Left kidney (tissue), 2 donors: ENCODE measurements around the gene FGGY. TPM values are rescaled to one million over a fixed set of nuclear protein-coding genes. Genes with fewer than 3 reads are reported as not detected.
A peak's percentile ranks its signal among the peaks of the same experiment; 100 is the strongest.
"Not testable (repeated sequence)": the region's sequence is repeated elsewhere in the genome, so short reads cannot be mapped to it uniquely, and the experiment has no call there.

Experiments
- DNase-seq: peaks from one replicate; pipeline ENCODE4 v3.0.0-alpha.2; 2013
- polyA plus RNA-seq: library from polyadenylated mRNA; unstranded; fragments of 120-200 nt; gene quantifications from one replicate; pipeline ENCODE4 v1.2.1, GENCODE V29; 2013; ENCODE audit not compliant: insufficient read length

FGGY gene
- polyA plus RNA-seq, 1 donor = 26.6 TPM

DNA sequence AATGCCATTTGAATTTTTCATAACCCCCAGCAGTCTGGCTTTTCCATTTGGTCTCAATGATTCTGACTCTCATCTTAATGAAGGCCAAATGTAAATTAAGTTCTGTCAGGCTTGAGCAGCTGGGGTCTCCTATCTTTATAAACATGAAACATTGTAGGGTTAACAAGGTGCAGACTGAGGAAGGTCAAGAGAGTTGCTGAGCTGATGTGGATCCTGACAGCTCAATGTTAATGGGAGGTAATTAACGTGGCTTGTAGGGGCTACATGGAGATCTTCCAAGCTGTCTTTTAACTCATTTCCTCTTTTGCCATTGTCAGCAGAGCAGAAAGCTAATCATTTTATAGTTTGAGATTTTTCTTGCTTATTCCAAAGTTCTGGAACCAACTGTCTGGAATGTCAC lies 55.2 kb downstream of the FGGY start:
- no peak for DNase-seq

- no peak for DNase-seq
These were observed 56.6 kb downstream of the FGGY start for GRCh38 chr1:59353453-59353852.

- not testable (repeated sequence) for DNase-seq
These were observed 57.3 kb downstream of the FGGY start for GRCh38 chr1:59354239-59354638.

DNA sequence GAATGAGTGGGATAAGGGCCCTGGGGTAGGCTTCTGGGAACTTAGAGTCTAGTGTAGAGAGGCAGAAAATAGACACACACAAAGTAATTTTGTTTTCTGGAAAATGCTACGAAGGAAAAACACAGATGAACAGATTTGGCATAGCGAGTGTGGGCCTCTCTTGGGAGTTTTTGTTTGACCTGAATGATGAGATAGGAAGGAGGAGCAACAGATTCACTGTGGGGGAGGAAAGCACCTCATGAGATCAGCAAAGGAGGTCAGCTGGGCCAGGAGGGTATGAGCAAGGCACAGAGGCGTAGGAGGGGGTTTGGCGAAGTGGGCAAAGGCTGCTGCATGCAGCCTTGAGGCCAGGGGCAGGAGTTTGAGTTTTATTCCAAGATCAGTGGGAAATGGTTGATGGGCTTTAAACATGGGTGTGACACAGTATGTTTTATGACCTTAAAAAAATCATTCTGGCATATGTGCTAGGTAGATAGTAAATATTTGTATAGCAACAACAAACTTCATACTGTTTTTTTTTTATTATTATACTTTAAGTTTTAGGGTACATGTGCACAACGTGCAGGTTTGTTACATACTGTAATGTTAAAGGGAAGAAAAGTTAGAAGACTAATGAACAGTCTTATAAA lies 57.9 kb downstream of the FGGY start:
- DNase-seq = no peak

DNA sequence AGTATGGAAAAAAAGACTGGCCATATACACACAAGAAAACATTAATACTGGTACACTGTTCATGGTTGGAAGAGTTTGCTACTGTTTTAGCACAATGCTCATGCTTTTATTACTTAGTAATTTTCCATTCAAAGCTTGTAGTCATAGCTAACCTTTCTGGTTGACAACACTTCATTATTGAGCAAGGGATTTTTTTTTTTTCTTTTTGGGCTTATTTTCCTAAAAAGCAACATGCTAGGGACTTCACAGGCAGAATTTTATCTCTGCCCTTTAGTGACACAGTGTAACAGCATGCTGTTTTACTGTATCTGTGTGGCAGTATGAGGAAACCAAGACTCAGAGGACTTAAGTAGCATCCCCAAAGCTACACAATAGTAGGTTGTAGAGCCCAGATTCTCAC lies 58.5 kb downstream of the FGGY start:
- DNase-seq = no peak

GRCh38 chr1:59356627-59357026 lies 59.7 kb downstream of the FGGY start:
- DNase-seq = no peak

- DNase-seq = peak; percentile 51
These were observed 60.9 kb downstream of the FGGY start for GRCh38 chr1:59357645-59358320.

- DNase-seq = no peak
These were observed 62.4 kb downstream of the FGGY start for GRCh38 chr1:59359325-59359724.

- DNase-seq = no peak
These were observed 63.3 kb downstream of the FGGY start for GRCh38 chr1:59360170-59360569.

DNA sequence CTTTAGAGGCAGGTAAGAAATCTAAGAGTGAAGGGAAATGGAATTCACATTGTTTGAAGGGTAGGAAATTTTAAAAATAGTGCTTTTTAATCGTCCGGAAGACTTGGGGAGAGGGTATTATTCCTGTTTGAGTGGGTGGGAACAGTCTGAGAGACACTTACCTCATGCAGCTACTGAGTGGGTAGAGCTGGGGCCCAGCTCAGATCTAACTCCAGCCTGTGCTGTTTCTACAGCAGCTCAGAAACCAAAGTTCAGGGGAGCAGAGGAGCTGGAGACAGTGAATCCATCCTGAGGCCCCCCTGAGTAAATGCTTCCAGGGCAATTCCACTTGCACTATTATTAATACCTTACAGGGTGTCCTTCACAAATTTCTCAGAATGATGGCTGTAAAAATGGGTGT lies 63.8 kb downstream of the FGGY start:
- DNase-seq = no peak

GRCh38 chr1:59361766-59362165 lies 64.9 kb downstream of the FGGY start:
- DNase-seq = no peak

GRCh38 chr1:59364037-59364436 lies 67.1 kb downstream of the FGGY start:
- no peak for DNase-seq

GRCh38 chr1:59366346-59366745 lies 69.5 kb downstream of the FGGY start:
- no peak for DNase-seq

DNA sequence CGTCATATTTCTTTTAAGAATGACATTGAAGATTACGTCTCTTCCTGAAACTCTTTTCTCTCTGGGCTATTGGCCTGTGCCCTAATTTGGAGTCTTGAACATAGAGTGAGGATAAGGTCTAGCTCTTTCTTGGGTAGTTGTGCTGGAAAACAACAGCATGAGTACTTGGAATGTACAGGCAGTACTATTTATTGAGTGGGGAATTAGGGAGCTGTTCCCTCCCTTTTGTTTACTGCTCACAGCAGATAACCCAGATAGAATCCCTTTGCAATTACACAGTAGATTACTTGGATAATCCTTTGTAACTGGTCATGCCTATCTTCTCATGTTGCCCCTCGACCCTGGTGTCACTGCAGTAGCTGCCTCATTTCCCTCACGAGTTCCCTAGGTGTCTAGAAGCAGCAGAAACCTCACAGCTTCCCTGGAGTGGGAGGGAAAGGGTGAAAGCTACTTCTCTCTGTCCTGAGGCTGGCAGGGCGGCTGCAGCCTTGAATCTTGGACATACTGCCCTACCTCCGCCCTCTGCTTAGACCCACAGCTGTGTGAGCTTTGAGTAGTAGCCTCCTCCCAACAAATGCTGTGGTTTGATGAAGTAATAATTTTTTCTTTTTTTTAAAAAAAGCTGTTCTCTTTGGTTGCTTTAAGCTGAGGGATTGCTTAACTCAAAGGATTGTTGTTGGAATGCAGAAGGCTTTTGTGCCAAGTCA lies 70.6 kb downstream of the FGGY start:
- peak; percentile 38 for DNase-seq

DNA sequence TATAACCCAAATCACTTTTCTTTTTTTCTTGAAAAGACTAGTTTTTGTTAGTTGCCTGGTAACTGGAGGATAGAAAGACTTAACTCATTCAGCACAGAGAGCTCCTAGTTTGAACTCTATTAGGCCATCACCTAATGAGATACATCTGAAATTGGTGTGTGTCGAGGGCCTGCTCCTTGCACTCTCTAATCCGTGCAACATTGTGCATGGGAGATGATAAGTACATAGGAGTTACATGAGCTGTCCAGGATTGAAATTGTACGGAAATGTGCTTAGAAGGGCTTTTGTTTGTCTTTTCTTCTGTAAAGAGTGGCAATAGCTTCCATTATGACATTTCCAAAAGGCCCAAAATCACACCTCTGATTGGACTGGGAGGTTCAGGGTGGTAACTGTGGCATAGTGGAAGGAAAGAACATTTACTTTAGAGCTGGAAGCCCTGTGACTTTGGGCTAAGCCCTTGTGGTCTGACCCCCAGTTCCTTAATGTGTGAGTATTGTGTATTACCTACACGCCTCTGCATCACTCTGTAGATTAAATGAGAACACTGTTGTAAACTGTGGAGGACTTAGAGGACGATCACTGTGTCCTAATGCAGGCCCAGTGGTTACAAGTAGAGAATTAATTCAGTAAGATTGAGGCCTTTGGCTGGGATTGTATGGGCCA lies 71.2 kb downstream of the FGGY start:
- no peak for DNase-seq

DNA sequence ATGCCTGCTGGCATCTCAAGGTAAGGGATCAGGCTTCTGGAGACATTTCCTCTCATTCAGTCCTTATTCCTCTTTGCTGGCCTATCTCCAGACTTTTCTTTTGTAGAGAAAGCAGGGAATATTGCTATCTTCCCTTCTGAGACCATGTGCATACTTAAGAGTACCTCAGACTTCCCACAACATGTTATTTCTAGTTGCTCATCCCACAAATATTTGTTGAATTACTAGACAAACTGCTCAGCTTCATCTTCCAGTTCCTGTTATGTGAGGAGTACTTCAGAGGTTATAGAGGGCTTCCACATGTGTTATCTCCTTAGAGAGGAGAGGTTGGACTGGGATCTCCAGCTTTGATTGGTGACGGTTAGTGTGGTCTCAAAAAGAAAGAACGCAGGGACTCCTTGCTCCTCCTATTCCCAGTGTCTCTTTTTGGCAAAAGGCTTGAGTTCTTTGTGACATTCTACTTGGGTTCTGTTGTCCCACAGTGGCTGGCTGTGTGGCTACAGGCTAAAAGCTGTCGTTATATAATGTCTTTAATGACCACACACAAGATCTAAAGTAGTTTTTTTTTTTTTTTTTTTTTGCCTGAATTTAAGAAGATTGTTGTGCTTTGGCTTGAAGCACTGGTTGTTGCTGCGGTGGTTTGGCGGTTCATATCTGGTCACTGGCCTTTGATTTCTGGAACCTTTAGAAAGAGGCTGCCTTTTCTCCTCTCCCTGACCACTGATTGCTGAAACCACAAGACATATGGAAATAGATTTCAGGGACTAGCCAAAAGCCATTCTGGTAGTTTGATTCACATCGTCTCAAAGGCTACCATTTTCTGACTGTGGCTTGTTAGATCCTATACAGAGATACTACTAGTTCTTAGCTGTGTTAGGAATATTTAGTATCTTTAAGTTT lies 78.7 kb downstream of the FGGY start:
- DNase-seq = no peak

GRCh38 chr1:59377350-59377904 lies 80.5 kb downstream of the FGGY start:
- no peak for DNase-seq

DNA sequence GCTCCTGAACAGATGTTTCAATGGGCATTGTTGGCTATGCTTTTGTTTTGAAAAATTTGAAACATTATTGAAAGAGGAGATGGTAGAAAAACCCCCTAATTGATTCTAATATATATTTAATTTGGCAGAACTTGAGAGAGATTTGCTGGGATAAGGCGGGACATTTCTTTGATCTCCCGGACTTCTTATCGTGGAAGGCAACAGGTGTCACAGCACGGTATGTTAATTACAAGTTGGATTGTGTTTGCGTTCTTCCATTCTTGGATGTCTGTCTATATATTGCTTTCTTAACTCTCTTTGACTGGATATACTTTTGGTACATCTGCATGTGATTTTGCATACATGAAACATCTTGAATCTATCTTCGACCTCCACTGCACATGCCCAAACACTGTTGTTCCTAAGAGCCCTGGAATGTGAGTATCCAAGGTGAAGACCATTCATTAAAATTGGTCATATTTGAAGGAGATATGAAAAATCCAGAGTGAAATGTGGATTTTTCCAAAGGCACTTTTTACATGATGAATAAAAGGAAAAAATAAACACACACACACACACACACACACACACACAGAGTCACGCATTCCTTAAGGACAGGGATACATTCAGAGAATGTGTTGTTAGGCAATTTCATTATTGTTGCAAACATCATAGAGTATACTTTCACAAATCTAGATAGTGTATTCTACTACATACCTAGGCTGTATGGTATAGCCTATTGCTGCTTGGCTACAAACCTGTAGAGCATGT lies 81.9 kb downstream of the FGGY start:
- no peak for DNase-seq

- DNase-seq = no peak
These were observed 82.5 kb downstream of the FGGY start for GRCh38 chr1:59379371-59379728.

DNA sequence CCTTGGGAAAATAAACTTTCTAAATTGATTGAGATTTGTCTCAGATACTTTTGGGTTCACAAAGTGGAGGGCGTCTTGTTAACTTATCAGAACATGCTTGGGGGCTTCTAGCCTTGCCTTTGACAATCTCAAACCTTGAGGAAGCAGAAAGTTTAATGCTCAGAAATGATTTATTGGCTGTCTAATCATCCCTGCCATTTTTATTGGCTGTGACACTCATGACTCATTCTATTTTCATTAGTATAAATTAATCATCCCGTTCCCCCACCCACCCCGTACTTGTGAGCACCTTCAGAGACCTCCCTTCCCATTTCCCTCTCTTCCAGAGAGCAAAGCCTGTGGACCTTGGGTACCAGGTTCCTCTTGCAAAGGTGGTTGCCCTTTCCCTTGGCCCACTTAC lies 87.1 kb downstream of the FGGY start:
- no peak for DNase-seq

- no peak for DNase-seq
These were observed 87.5 kb downstream of the FGGY start for GRCh38 chr1:59384443-59384842.
